HG03060 (cell line): ENCODE measurements around the gene ZNF77.
"Not testable (repeated sequence)": the region's sequence is repeated elsewhere in the genome, so short reads cannot be mapped to it uniquely, and the experiment has no call there.

Experiments used
- ATAC-seq: cut with Tn5 transposase; IDR thresholded peaks from one replicate; pipeline ENCODE4 v1.9.1; 2021; ENCODE audit warnings: low read depth, moderate number of reproducible peaks; ENCODE audit not compliant: unreplicated experiment

The ZNF77 gene

DNA sequence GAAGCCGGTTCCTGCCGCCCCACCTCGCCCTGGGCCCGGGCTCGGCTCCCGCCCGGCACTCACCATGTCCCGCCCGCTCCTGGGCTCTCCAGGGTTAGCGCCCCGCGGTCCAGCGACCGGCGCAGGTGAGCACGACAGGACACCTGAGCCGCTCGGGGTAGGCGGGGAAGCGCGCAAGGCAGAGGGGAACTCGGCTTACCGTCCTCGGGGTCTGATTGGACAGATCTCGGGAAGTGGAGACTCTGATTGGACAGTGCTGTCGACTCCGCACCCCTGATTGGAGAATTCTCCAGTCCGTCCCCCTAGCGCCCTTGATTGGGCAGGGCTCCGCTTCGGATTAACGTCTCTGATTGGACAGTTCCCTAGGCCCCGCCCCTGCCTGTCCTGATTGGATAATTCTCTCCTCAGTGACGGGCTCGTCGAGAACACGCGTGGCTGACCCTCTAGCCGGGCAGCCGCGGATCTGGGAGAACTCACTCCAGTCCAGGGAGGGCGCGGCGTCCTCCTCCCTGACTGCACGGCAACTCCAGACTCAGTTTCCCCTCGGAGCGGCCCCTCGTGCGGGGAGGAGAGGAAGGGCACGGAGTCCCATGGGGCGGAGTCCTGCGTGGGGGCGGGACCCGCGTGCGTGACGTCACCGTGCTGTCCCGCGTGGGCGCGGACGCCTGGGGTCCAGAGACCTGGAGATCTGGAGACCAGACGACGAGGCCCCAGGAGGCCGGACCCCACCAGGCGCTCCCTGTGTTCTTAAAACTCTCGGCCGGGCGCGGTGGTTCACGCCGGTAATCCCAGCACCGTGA is at the start of gene ZNF77:
Gene ZNF77, minus strand, starts transcription at position 197 of the 800 bp plus-strand sequence. Its CDS starts 131 bp downstream, at position 66.
- ATAC-seq: peak; percentile 94

DNA sequence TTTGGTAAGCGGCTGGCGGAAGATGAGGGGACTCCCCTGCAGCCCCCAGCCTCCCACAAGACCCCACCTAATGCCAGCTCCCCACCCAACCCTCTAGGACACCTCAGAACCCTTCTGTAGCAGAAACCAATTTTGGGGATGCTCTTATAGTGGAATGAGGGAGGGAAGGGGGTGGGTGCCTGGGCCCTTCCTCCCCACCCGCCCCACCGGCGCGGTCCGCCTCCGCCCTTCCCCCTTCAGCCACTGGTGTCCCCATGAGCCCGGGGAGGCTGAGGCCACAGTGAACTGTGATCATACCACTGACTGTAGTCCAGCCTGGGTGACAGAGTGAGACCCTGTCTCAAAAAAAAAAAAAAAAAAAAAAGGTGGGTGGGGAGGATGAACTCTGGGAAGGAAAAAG is 48.8 kb upstream of the ZNF77 start:
- no peak for ATAC-seq

DNA sequence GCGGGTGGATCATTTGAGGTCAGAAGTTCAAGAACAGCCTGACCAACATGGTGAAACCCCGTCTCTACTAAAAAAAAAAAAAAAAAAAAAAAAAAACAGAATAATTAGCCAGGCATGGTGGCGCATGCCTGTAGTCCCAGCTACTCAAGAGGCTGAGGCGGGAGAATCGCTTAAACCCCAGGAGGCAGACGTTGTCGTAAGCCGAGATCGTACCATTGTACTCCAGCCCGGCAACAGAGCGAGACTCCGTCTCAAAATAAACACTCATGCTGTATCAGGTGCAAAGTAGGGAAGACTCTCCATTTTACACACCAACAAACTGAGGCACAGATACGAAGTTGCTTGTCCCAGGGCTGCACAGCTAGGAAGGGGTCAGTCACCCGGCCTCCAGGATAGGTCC is 48.2 kb upstream of the ZNF77 start:
- ATAC-seq: no peak

DNA sequence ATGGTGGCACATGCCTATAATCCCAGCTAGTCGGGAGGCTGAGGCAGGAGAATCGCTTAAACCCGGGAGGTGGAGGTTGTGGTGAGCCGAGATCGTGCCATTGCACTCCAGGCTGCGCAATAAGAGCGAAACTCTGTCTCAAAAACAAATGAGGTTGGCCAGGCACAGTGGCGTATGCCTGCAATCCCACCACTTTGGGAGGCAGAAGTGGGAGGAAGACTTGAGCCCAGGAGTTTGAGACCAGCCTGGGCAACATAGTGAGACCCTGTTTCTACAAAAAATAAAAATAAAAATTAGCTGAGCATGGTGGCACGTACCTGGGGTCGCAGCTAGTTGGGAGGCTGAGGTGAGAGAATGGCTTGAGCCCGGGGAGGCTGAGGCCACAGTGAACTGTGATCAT is 47.6 kb upstream of the ZNF77 start:
- ATAC-seq: not testable (repeated sequence)

DNA sequence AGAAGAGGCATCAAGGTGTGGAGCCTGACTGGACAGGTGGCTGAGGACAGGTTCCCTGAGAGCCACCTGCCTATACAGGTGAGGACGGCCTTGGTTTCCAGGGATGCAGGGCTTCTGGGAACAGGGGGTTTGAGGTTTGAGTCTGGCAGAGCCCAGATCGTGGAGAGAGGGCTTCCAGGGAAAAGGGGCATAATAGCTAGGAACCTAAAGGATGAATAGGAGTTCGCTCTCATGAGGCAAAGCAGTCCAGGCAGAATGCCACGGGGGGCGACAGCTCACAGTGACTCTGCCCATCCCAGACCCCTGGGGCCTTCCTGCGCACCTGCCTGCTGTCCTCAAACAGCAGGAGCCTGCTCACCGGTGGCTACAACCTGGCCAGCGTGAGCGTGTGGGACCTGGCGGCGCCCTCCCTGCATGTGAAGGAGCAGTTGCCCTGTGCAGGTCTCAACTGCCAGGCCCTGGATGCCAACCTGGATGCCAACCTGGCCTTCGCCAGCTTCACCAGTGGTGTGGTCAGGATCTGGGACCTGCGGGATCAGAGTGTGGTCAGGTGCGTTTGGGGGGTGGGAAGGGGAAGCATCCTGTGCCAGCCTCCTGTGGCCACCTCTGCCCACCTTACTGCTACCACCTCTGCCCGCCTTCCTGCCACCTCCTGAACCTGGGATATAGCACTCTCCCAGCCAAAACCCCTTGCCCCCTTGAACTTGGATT is 44.6 kb upstream of the ZNF77 start:
- ATAC-seq: no peak

DNA sequence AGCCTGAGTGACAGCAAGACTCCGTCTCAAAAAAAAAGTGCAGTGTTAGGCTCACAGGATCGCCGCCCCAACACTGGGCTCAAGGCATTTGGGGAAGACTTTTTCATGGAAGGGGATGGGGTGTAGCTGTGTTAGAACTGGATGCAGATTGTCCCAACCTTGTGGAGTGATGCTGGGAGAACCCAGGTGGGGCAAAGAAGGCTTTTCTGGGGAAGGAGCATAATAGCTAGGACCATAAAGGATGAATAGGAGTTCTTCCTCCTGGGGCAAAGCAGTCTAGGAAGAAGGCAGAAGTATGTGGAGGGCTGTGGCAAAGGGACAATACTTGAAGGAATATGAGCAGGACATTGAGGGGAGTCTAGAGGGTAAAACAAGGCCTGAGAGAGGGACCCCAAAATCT is 43.8 kb upstream of the ZNF77 start:
- ATAC-seq: no peak

DNA sequence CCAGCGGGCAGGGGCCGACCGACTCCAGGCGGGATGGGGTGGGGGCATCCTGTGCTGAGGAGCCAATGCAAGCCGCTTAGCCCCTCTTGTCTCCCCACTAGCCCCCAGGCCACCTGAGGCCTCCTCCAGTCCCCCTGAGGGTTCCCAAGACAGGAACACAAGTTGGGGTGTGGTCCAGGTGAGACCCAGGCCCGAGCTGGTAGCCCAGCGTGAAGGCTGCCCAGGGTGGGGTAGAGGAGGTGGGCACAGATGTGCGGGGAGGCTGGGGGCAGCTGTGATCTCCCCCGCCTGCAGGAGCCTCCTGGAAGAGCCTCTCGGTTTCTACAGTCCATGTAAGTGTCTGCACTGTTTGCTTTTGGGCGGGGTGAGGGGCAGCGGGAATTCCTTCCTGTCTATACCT is 43.0 kb upstream of the ZNF77 start:
- no peak for ATAC-seq

DNA sequence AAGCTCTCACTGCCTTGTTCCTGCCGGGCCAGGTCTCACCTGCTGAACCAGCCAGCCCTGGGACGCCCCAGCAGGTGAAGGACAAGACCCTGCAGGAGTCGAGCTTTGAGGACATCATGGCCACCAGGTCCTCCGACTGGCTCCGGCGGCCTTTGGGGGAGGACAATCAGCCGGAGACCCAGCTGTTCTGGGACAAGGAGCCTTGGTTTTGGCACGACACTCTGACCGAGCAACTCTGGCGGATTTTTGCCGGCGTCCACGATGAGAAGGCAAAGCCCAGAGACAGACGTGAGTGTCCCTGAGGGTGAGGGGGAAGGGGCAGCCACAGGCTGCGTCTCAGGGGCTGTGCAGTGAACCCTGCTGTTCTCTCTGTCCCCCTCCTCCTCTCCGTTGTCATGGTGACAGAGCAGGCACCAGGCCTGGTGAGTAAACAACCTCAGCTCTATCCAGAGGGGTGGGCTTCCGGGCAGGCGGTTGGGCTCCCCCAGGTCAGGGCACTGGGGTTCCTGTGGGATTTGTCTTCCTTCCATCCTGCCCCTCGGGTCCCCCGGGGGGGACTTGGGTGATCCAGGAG is 42.3 kb upstream of the ZNF77 start:
- ATAC-seq: no peak

DNA sequence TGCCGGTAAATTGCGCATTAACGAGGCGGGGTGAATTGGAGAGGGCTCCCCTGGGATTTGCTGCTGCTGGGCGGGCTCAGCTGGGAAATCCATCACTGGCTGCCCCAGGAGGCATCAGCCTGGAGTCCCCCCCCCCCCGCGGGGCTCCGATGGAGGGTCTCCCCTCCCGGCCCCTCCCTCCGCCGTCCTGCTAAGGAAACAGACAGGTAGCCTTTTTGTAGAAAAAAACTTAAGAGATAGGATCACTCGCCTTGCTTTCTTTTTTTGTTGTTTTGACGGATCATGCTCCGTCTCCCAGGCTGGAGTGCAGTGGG is 39.4 kb upstream of the ZNF77 start:
- no peak for ATAC-seq

DNA sequence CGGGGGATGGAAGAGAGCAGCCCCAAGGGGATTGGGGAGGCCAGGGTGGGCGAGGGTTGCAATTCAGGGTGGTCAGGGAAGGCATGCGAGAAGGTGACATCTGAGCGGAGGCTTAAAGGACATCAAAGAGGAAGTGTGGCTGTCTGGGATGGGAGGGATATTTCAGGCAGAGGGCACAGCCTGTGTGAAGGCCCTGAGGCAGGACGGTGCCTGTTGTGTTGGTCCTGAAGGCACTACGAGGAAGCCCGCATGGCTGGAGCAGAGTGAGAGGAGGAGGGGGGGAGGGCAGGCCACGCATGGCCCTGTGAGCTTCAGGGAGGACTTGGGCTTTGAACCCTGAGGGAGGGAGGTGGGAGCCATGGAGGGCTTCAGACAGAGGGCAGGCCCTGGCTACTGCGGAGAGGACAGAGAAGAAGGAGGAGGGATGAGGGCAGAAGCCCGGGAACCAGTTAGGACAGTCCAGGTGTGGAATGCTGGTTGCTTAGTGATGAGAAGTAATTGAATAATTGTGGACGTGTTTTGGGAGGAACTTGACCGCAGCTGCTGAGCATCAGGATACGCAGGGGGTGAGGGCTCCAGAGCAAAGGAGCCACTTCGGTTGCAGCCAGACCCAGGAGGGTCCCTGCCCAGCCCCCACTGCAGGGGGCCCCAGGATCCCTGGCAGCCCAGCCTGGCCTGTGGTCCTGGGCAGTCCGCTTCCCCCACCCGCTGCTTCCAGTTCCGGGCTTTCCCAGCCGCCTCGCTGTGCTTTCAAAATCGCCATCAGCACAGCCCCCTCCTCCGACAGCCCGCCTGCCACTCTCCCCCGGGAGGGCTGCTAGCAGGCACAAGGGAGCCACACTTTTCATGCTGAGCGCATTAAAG is 38.8 kb upstream of the ZNF77 start:
- ATAC-seq: no peak

DNA sequence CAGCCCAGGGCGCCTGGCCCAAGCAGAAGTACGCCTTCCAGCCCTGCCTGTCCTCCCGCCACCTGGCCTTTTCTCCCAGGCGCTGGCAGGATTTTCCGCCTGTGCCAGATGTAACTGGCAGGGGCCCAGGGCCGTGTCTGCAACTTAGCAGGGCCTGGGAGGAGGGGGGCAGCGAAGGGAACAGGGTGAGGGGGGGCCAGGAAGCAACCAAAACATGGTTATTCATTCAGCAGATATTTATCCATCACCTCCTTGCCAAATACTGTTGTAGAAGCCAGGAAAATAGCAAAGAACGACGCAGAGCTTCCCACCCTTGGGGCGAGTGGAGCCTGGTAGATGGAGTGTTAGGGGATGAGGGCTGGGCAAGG is 38.2 kb upstream of the ZNF77 start:
- ATAC-seq: no peak

DNA sequence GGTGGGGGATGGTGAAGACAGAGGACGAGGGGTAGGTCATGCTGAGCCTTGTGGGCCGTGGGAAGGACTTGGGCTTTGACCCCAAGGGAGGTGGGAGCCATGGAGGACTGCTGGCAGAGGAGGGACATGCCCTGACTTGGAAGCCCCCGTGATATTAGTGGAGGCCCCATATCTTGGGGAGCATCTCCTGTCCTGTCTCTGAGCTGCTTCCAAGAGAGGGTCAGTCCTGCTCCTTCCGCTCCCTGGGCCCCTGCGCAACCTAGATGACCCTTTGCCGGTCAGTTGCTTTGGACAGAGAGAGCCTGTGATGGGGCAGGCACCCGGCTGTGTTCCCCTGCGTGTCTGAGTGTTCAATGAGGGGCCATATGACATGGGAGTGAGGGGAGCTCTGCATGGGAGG is 37.8 kb upstream of the ZNF77 start:
- ATAC-seq: no peak

DNA sequence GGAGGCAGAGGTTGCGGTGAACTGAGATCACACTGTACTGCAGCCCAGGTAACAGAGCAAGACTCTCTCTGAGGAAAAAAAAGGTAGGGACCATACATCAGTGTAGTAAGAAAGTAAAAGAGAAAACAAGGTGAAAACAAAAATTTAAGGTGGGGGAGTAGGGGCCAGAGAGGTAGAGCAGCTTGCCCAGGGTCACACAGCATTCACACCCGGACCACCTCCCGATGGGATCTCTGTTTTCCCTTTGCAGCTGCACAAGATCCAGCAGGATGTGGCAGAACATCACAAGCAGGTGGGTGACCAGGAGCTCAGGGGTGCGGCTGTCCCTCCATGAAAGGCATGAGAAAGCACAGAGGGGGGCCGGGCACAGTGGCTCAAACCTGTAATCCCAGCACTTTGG is 37.1 kb upstream of the ZNF77 start:
- ATAC-seq: no peak

DNA sequence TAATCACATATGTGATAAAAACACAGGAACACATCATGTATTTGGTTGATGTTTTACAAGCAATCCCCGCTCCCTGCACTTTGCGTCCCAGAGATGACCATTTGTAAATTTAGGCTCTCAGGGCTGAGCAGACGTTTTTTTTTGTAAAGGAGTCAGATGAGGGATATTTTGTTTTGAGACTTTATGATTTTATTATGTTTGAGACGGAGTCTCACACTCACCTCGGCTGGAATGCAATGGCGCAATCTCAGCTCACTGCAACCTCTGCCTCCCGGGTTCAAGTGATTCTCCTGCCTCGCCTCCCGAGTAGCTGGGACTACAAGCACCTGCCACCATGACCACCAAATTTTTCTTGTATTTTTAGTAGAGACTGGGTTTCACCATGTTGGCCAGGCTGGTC is 34.0 kb upstream of the ZNF77 start:
- ATAC-seq: no peak

DNA sequence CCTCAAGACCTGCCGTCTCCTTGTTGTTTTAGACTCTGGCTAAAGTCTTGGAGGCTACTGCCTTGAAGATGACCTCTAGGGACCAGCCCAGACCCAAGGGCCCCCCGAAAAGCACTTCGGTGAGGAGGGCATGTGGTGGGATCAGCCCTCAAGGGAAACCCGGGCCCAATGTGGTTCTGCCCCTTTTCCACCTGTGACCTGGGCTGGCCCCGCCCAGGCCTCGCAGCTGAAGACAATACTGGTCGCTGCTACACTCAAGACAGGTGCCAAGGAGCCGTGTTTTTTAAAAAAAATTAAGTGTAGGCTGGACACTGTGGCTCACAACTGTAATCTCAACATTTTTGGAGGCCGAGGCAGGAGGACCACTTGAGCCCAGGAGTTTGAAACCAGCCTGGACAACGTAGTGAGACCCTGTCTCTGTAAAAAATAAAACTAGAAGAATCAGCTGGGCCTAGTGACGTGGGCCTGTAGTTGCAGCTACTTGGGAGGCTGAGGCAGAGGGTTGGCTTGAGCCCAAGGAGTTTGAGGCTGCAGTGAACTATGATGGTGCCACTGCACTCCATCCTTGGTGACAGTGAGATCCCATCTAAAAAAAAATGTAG is 33.5 kb upstream of the ZNF77 start:
- ATAC-seq: no peak

DNA sequence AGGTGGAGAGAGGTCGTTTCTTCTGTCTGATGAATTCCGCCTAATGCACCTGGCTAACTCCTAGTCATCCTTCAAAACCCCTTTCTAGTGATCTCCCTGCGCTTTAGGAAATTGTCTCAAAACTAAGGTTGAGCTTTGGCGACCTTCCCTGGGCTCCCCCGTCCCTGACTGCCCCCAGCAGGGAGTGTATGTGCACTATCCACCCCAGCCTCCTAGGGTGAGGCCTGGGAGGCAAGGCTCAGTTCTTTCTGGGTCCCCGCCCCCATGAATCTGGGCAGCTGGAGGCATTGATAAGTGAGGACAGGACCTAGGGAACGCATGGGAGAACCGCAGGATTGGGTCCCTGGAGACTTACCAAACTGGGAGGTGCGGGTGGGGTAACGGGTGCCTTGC is 33.0 kb upstream of the ZNF77 start:
- ATAC-seq: no peak

DNA sequence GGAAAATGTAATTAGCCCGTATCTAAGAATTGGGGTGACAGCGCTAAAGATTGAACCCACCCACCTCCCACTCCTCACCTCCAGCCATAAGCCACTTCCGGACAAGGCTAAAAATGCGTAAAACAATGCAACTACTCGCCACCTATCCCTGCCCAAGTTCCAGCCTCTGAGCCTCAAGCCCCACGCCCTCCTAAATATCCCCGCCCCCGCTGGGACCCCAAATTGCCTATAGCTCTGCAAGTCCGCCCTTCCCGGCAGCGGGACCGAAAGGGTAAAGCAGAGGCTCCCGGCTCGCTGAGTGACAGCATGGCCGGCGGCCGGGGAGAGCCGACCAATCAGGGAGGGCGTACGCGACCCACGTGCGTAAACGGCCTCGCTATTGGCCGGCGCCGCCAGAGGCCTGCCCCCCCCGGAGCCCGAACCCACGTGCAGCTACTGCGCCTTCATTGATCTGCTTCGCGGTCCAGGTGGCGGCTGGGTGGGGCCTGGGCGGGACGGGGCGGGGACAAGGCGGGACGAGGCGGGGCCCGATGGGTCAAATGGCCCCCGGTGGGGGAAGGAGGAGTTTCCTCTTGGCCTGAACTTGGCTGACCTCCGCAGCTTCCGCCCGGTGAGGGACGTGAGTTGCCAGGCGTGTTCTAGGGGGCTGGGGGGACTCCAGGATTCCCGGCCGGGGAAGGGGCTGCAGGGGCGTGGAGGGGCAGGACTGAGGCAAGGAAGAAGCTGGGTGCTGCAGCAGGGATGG is 32.4 kb upstream of the ZNF77 start, which contains the start of gene TLE6:
Gene TLE6, plus strand, starts transcription at position 564 of the 745 bp plus-strand sequence. CDS start 670 bp downstream, outside the sequence.
- peak; percentile 76 for ATAC-seq

DNA sequence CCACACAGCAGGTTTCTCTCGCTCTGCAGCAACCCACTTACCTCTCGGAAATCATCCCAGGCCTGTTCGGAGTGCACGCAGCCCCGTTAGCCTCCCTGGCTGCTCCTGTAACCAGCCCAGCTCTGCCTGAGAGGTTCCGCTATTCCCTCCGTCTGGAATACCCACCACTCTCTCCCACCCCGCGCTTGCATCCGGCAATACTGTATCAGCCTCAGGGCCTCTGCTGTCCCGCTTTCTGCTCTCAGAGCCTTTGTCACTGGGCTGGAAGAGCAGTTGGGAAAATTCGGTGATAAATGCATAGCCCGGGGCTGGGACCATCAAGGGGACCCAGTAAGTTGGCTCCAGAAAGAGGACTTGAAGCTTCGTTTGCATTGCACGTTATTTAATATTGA is 31.8 kb upstream of the ZNF77 start:
- ATAC-seq: no peak

DNA sequence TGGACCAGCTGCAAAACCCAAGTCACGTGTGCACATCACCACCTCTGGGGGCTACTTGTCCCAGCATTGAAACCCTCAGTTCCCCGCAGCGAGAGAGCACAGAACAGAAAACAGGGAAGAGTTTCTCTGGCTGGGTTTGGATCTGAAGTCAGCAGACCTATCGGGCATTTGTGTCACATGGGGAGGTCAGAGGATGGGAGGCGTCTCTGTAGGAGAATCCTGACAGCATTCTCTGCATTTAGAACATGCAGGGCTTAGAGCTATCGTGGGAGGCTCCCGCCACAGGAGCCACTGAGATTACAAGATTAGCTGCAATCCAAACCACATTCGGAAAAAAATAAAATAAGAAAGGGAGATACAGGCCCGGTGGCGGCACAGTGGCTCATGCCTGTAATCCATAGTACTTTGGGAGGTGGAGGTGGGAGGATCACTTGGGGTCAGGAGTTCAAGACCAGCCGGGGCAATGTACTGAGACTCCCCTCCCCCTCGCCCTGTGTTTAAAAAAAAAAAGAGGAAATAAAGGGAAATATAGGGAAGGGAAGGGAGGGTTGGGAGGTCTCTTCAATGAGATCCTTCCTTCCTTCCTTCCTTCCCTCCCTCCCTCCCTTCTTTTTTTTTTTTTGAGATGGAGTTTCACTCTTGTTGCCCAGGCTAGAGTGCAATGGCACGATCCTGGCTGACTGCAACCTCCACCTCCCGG is 29.7 kb upstream of the ZNF77 start:
- ATAC-seq: no peak
